SK-N-DZ (cell line): ENCODE data around the gene ERG28. TPM values are rescaled to one million over a fixed set of nuclear protein-coding genes. Genes with fewer than 3 reads are reported as not detected.

ENCODE experiments used
- DNase-seq: peaks from one replicate; pipeline ENCODE4 v3.0.0-alpha.2; 2015; ENCODE audit warnings: low spot score
- polyA plus RNA-seq, 2 experiments: library from polyadenylated mRNA; depleted of rRNA; stranded (reverse); fragments of >200 nt; gene quantifications; 2 replicates each; pipeline ENCODE4 v1.2.3, GENCODE V29; 2014

Gene ERG28, protein sequence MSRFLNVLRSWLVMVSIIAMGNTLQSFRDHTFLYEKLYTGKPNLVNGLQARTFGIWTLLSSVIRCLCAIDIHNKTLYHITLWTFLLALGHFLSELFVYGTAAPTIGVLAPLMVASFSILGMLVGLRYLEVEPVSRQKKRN
- polyA plus RNA-seq (2014; cell fraction: cytosol; rRNA removed), result 17.3 and 20.4 TPM in 2 replicates
- 8.4 and 10.8 TPM in 2 replicates for polyA plus RNA-seq (2014; cell fraction: nucleus; rRNA removed)

DNA sequence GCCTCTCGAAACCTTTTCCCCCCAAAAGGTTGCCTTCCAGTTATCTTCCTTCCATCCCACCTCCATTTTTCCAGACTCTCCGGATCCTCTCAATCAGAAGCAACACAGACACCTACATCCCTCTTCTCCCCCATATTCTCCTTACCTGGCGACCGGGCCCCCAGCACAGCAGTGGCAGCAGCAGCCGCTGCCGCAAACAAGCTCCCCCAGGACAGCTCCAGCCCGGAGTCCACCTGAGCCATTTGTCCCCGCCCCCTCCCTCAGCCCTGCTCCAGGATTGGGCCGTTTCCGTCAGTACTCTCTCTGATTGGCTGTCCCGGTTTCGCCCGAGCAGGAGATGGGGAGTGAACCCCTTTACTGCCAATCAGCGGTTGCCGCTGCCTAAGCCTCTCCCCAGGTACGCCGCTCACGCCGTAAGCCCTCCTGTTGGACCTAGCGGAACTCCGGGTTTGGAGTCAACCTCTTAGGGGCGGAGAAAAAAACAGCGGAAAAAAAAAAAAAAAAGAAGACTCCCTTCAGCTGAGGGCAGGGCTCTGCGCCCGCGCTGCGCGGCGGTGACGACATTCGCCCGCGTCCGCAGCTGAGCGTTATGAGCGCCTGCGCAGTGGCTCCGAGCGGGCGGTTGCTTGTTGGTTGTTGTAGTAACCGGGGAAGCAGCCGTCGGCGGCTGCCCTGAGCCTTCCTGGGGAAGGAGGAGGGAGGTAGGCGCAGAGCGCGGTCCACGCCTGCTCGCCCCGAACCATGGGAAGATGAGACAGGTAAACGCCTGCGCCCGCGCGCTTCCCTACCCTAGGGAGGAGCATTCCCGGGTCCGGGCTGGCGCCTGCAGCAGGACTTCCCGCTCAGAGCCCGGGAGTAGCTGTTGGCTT, at the start of gene ERG28, which contains the start of gene TTLL5:
Gene ERG28, minus strand, starts transcription at position 247 of the 869 bp plus-strand sequence. CDS start 3,374 bp downstream, outside the sequence.
Gene TTLL5, plus strand, starts transcription at position 617 of the 869 bp plus-strand sequence. CDS start 1,904 bp downstream, outside the sequence.
- peak; percentile 98 for DNase-seq

DNA sequence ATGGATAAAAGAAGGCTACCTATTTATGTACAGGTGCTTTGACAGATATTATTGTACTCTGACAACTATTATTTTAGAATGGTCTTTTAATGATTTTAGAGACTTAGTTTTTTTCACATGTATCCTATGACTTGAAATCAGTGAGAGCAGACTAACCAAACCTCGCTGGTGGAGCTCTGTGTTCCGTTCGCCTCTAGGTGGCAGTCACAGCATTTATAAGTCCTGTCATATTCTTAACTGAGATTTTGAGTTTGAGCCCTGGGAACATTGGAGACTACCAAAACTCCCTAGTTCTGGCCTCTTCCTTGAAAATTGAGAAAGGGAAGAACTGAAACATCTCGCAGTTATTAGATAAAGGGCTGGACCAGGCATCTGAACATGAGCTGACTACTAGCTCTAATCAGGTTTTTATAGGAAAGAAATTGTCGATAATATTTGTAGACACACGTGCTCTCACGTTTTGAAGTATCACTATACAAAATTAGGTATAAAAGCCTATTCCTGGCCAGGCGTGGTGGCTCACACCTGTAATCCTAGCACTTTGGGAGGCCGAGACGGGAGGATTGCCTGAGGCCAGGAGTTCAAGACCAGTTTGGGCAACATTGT, 48.6 kb upstream of the ERG28 start:
- DNase-seq, result peak; percentile 55

DNA sequence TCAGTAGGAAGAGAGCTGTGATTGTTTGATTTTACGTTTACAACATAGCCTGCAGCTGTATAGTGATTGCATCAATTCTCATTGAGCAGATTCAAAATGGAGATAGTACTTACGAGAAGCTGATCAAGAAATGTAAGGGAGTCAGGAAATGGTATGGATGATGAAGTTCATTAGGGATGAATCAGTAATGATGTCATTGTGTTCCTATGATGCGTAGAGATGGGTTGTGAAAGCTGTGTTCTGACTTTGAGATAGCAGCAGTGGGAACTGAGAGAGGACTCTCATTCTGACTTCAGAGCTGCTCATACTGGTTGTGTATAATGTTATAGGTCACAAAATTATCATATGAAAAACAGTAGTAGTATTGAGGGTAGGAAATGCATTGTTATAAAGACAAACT, 44.3 kb upstream of the ERG28 start:
- DNase-seq, result no peak

DNA sequence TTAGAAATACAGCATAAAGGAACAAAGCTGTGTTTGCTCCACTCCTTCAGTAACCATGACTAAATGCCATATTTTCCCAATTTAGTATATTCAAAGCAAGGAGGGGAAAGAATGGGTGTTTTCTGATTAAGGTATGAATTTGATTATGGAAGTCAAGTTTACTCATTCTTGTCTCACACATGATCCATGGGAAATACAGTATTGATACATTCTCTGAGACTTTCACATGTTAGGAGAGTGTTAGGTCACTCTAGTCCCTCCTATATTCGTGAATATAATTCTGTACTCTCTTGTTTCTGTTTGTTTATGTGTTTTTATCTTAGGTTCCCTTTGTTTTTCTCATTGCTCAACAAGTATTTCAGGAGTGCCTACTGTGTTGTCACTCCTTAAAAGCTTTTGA, 42.8 kb upstream of the ERG28 start:
- DNase-seq, result no peak

DNA sequence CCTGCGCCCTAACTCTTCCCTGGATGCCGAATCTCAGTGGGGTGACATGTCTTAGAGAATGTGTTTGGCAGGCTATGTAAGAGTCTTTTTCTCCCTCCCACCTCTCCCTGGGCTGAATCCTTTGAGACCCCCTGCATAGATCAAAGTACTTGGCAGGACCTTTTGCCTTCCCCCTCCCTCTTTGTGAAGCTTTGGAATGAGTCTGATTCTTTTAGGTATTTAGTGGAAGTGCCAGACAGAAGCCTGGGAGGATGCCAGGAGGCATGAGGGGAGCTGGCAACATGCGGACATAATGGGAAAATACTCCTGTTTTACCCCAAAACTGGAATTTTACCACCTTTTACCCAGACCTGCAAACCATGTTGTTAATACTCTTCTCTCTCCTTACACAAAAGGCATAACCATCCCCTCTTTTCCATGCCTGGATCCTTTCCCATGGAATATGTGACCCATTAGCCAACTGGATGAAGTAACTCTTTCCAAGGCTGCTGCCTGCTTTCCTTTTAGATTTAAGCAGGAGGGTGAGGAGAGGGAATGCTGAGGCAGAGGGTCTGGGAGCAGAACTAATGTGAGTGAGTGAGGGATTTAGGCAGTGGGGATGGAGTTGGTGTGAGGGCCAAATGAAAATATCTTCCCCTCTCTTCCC, 42.1 kb upstream of the ERG28 start:
- DNase-seq, result no peak

DNA sequence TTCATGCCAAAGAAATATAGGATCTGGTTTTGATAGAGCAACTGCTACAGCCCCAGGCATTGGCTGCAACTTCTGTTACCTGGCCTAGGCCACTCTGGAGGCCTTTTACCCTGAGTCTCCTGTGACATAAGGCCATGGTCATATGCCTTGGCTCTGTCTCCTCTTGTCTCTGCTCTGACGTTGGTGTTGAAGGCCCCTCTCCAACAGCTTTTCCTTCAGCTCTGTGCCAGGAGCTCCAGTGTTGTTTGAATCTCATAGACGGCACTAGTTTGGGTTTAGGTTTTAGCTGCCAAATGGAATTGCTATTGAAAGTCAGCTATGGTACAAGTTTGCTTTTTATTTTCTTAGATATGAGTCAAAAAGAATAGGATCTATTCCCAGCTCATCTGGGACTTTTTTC, 41.4 kb upstream of the ERG28 start:
- DNase-seq, result no peak

DNA sequence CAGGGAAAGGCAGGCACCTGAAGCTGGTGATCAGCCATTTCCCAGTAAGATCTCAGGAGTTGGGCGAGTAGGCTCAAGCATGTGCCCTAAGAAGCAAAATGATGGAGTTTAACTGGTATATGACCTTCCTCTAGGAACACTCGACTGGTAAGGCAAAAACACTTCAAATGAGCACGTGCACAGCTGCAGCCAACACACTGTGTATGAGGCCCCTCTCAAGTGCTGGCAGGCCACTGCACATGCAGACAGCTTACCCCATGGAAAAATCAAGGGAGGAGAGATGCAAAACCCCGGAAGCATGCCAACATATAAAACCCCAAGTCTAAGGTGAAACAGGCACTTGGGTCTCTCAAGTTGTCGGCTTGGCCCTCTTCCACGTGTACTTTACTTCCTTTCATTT, 39.6 kb upstream of the ERG28 start:
- DNase-seq, result no peak

DNA sequence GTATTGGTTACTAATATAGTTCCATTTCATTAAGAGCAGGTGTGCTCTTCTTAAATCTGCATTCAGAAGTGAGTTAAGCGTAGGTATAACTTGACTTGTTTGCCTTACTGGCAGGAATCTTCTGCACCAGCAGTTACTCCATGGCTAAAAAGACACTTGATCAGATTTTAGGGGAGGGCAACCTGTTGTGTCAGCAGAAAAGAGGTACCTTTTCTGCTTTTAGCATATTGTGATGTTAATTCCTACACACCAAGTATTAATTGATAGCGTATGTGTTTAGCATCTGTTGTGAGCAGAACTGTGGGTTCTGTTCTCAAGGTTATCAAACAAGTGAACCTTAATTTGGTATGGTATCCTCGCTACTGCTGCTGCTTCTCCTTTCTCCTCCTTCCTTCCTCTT, 38.7 kb upstream of the ERG28 start:
- no peak for DNase-seq

DNA sequence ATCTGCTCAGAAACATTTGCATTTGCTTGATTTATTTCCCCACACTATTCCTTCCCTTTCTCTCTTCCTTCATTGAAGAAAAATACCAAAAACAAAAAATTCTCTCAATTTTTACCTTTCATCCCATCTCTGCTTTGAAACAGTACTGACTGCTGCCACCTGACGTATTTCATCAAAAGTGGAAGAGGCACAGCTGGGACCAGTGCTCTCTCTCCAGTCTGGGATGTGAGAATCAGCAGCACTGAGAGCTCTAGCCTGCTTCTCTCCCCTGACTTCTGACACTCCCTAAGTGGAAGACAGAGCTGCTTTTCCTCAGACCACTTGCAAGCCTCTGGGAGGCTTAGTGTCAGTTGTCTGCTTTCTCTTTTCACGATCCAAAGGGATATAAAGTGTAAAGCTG, 37.2 kb upstream of the ERG28 start:
- no peak for DNase-seq

DNA sequence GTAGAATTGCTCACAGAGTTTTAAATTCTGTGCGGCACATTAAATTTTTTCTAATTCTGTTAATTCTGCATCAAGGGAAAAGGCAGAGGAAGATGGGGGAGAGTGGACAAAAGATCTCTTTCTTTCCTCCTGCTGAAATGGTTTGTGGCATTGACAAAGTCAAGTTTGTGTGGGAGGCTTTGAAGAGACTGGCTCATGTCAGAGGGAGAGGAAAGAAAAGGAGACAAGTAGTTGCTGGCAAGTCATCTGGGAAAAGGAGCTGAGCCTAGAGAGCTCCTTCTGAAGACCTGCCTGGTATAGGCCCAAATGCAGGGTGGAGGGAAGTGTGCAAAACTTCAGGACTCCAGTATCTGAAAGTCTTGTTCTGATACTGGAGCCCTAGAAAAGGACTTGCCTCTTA, 36.7 kb upstream of the ERG28 start:
- DNase-seq, result no peak

DNA sequence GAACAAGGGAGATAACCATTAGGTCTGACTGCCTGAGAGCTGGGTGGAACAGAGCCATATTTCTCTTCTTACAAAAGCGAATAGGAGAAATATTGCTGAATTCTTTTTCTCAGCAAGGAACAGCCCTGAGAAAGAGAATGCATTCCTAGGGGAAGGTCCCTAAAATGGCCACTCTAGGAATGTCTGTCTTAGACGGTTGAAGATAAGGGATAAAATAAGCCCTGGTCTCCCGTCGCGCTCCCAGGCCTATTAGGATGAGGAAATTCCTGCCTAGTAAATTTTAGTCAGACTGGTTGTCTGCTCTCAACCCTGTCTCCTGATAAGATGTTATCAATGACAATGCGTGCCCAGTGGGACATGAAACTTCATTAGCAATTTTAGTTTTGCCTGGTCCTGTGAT, 34.3 kb upstream of the ERG28 start:
- DNase-seq, result peak; percentile 25

DNA sequence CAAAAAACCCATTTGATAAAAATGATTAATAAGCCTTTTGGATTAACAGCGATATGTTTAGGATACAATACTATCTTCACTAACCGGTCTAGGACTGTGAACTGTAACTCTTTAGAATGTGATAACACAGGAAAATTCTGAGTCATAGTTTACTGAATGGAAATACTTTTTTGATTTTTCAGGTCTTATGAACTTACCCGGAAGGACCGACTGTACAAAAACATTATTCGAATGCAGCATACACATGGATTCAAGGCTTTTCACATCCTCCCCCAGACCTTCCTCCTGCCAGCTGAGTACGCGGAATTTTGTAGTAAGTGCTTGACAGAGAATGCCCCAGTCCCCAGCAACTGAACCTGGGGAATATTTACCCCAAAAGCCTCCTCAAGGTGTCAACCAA, 29.3 kb upstream of the ERG28 start:
- no peak for DNase-seq

DNA sequence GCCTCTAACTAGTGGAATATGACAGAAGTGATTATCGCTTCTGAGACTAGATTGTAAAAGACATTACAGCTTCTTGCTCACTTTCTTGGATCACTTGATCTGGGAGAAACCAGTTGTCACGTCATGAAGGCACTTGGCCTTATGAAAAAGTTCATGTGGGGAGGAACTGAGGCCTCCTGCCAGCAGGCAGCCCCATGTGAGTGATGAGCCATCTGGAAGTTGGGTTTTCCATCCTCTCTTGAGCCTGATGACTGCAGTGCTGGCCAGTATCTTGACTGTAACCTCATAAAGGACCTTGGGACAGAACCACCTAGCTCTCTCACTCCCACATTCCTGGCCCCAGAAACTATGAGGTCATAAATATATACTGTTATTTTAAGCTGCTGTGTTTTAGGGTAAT, 28.3 kb upstream of the ERG28 start:
- DNase-seq, result no peak

DNA sequence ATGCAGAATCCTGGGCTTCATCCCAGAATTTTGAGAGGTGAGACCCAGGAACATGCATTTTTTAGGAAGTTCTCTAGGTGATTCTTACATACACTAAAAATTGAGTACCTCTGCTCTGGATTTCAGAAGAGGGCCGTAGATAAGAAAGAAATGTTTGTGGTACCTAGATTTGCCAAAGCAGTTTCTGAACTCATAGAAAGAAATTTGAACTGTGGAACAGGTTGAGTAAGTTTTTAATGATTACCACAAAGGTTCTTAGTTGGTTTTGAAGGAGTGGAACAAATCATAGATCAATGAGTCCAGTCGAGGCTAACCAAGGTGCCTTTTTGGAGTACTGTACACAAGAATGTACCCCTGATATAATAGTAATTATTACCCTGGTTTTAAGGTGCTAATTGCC, 25.2 kb upstream of the ERG28 start:
- DNase-seq, result no peak

DNA sequence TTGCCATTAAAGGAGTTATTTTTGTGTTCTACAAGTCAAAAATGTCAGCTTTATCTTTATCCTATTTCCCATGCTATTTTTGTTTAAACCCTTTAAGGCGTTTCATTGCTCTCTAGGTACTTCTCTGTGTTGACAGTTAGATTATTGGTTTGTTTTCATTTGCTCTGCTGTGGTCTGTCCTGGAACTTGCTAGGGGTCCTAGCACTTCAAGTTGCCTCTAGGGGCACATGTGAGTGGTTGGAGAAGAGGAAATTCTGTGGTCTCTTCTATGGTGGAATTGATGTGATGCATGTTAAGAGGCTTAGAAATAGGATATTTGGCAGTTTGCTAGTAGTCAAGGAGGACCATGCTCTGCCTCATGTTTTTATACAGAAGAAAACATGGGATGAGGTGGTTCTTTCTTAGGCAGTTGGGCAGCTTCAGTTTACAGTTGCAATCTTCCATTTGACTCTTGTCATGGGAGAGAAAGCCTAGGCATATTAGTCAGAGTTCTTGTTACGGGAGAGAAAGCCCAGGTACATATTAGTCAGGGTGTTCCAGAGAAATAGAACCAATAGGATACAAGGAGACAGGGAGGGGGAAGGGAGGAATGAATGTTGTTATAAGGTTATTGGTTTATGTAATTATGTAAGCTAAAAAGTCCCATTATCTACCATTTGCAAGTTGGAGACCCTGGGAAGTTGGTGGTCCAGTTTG, 14.7 kb upstream of the ERG28 start:
- DNase-seq, result no peak

DNA sequence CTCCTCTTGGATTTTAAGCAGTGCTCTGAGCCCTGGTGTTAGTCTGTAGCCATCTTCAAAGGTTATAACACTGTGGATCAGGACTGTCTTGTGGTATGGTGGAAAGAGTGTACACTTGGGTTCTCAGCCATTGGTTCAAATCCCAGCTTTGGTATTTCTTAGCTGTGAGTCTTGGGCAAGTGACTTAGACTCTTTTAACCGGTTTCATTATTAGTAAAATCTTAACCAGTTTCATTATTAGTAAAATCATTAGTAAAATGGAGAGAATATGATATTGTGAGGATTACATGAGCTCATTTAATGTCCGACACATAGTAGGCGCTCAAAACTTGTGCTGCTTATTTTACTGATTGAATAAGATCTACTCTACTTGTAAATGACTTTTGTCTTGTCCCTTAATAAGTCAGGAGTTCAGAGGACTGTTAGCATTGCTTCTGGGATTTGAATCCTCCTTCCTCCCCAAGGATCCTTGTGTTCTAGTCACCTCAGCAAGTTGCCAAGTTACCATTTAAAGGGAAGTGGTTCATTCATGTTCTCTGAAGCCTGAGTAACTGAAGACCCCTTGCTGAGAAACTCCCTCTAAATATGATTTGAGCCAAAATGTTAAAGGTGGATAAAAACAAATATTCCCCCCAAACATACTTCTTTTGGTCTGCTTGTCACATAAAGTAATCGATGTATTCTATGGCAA, 12.8 kb upstream of the ERG28 start:
- no peak for DNase-seq

DNA sequence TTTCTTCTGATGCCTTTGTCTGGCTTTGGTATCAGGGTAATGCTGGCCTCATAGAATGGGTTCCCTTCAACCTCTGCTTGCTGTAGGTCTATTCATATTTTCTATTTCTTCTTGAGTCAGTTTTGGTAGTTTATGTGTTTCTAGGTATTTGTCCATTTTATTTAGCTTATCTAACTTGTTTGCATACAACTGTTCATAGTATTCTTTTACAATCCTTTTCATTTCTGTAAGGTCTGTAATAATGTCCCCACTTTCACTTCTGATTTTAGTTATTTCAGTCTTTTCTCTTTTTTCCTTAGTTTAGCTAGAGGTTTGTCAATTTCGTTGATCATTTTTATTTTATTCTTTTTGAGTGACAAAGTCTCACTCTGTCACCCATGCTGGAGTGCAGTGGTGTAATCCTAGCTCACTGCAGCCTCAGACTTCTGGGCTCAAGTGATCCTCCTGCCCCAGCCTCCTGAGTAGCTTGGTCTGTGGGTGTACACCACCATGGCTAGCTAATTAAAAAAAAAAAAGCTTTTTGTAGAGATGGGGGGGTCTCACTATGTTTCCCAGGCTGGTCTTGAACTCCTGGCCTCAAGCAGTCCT, 12.0 kb upstream of the ERG28 start:
- no peak for DNase-seq

DNA sequence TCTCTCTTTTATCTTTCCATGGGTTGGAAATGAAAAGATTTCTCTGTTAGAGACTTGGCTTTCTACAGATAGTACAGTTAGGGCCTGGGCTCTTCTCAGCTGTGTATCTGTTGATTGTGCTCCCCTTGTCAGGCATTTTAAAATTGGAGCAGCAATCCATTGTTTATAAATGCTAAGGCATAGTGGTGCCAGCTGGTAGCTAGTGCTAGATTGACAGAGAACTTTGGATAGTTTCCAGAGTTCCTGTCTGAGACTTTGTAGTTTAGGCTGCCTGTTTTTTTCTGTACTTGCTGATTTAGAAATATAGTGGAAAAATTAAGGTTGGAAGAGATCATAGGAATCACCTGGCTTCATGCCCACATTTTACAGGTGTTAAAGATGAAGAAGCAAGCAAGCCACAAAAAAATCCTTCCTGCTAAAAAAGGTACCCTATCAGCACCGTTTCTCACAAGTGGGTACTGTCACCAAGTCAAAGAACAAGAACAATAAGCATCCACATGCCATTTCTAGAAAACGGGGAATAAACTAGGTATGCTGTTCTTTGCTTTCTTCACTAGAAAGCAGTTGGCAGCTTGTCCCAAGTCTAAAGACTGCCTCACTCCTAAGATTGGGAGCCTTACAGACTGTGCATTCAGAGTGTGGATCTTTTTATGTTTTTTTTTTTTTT, 6.6 kb upstream of the ERG28 start:
- DNase-seq, result no peak

DNA sequence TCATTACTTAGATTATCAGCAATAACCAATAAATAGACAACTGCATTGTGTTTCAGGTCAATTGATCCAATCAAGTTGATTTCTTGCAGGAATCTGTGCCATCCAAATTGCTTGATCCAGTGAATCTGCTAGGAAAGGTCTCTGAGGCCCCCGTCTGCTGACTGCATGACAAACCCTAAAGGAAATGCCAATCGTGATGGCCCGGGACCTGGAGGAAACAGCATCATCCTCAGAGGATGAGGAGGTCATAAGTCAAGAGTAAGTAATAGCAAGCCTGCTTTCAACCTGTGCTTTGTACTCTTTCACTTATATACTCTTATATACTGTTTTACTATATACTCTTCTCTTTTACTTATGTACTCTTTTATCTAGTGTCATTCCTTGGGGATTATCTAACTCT, 2.3 kb upstream of the ERG28 start:
- no peak for DNase-seq

DNA sequence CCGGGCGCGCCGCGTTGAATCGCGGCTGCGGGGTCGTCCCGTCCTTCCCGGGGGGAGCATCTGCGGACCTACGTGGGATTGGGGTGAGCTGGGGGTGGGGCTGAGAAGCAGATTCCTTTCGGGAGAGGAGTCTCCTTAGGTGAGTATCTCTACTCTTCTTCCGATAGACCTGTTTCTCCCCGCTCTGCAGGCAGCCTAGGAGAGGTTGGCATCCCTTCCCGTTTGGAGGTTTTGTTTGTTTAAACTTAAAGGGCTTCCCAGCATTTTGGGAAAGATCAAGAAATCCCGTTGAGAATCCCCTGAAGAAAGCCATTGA, 781 bp upstream of the ERG28 start:
- DNase-seq, result no peak
